SU-DHL-6 (cell line): ENCODE measurements around the gene ATG3.

ENCODE experiments used
- H2AFZ ChIP-seq: fragments of 200-600 bp; sonication (generic); 2 replicates; pipeline ENCODE4 v1.6.1; 2014; ENCODE audit warnings: low read depth, mild to moderate bottlenecking, moderate library complexity, mixed read lengths, antibody characterized with exemption, low read length; ENCODE audit not compliant: severe bottlenecking
- H3F3A ChIP-seq: fragments of 200-600 bp; shearing (Covaris generic); 2 replicates; pipeline ENCODE4 v1.6.0; 2016; ENCODE audit warnings: antibody characterized with exemption, mild to moderate bottlenecking; ENCODE audit not compliant: insufficient read depth
- H3K27ac ChIP-seq: fragments of 200-600 bp; sonication (generic); 2 replicates; pipeline ENCODE4 v1.5.1; 2016; ENCODE audit warnings: low read depth, mild to moderate bottlenecking, low read length, moderate library complexity, mixed read lengths
- H3K27me3 ChIP-seq: fragments of 200-600 bp; sonication (generic), shearing (Covaris generic); 2 replicates; pipeline ENCODE4 v1.6.0; 2014; ENCODE audit warnings: mild to moderate bottlenecking, low read length
- H3K36me3 ChIP-seq: fragments of 200-600 bp; sonication (generic); 2 replicates; pipeline ENCODE4 v1.6.1; 2014; ENCODE audit warnings: mild to moderate bottlenecking, low read length, mixed read lengths
- H3K4me2 ChIP-seq: fragments of 300-600, 200-600 bp; shearing (Covaris generic), sonication (generic); 2 replicates; pipeline ENCODE4 v1.6.0; 2014; ENCODE audit warnings: low read length, low read depth, mild to moderate bottlenecking; ENCODE audit not compliant: poor library complexity, severe bottlenecking
- H3K4me3 ChIP-seq: fragments of 200-600 bp; sonication (generic); 2 replicates; pipeline ENCODE4 v1.5.1; 2014; ENCODE audit warnings: antibody characterized with exemption, low read length, mild to moderate bottlenecking, mixed read lengths; ENCODE audit not compliant: insufficient read depth, poor library complexity, severe bottlenecking
- H3K79me2 ChIP-seq: fragments of 200-600 bp; sonication (generic); 2 replicates; pipeline ENCODE4 v1.6.1; 2014; ENCODE audit warnings: mild to moderate bottlenecking, low read length, moderate library complexity; ENCODE audit not compliant: insufficient read depth
- H3K9ac ChIP-seq: fragments of 200-600 bp; sonication (generic); 2 replicates; pipeline ENCODE4 v1.7.0; 2014; ENCODE audit warnings: mild to moderate bottlenecking, low read length
- H3K9me2 ChIP-seq: fragments of 200-600 bp; sonication (generic); replicated peaks from 2 replicates; pipeline ENCODE4 v1.6.1; 2014; ENCODE audit warnings: low read length; ENCODE audit not compliant: insufficient read depth
- H3K9me3 ChIP-seq: fragments of 200-600 bp; sonication (generic); 2 replicates; pipeline ENCODE4 v1.6.1; 2014; ENCODE audit warnings: low read length, mixed read lengths; ENCODE audit not compliant: insufficient read depth
- H4K20me1 ChIP-seq: fragments of 200-600 bp; sonication (generic); 2 replicates; pipeline ENCODE4 v1.6.1; 2014; ENCODE audit warnings: low read depth, mild to moderate bottlenecking, antibody characterized with exemption, low read length, moderate library complexity, mixed read lengths
- EZH2phosphoT487 ChIP-seq: fragments of 200-600 bp; sonication (generic), shearing (Covaris generic); conservative IDR thresholded peaks from 2 replicates; pipeline ENCODE4 v1.6.1; 2018; ENCODE audit warnings: mild to moderate bottlenecking, antibody characterized with exemption, low read length, moderate library complexity, mixed read lengths
- TF ChIP-seq, protein P1 (sequence below): fragments of 200-600 bp; sonication (generic); IDR thresholded peaks from one replicate; pipeline ENCODE4 v1.5.1; 2017; ENCODE audit warnings: antibody characterized with exemption, mild to moderate bottlenecking, low read length, moderate library complexity; ENCODE audit not compliant: insufficient read depth, poor library complexity, severe bottlenecking

Gene ATG3

DNA sequence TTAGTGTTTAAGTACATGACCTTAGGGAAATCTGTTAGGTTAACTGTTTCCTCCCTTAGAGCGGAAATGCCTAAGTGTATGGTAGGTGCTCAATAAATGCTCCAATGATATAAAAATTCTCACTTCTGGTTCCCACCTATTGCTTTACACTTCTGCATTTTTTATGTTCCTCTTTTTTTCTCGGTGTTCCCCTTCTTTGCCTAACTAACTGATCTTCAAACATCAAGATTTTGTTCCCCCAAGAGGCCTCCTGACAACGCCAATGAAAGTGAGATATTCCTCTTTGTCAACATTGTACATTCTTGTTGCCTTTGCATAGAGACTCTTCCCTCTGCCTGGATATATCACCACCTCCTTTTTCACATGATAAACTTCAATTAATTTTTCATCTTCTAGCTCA, 17.5 kb upstream of the ATG3 start:
- peaks cover 34% of the 10 kb centered on the region for H3K36me3 ChIP-seq
- no peaks in the 10 kb centered on the region for H3K9me3 ChIP-seq
- TF ChIP-seq, protein P1, sequence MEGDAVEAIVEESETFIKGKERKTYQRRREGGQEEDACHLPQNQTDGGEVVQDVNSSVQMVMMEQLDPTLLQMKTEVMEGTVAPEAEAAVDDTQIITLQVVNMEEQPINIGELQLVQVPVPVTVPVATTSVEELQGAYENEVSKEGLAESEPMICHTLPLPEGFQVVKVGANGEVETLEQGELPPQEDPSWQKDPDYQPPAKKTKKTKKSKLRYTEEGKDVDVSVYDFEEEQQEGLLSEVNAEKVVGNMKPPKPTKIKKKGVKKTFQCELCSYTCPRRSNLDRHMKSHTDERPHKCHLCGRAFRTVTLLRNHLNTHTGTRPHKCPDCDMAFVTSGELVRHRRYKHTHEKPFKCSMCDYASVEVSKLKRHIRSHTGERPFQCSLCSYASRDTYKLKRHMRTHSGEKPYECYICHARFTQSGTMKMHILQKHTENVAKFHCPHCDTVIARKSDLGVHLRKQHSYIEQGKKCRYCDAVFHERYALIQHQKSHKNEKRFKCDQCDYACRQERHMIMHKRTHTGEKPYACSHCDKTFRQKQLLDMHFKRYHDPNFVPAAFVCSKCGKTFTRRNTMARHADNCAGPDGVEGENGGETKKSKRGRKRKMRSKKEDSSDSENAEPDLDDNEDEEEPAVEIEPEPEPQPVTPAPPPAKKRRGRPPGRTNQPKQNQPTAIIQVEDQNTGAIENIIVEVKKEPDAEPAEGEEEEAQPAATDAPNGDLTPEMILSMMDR = no peak
- no peak for TF ChIP-seq EZH2phosphoT487
- H3K4me3 ChIP-seq = no peak overlapping the region
- H3K9me2 ChIP-seq = no peaks in the 10 kb centered on the region
- no peaks in the 10 kb centered on the region for H3K79me2 ChIP-seq
- no peak overlapping the region for H2AFZ ChIP-seq
- no peaks in the 10 kb centered on the region for H4K20me1 ChIP-seq
- H3K27ac ChIP-seq = no peak overlapping the region
- H3K27me3 ChIP-seq = no peaks in the 10 kb centered on the region
- H3K4me2 ChIP-seq = no peak overlapping the region
- H3F3A ChIP-seq = no peaks in the 10 kb centered on the region
- no peak overlapping the region for H3K9ac ChIP-seq

DNA sequence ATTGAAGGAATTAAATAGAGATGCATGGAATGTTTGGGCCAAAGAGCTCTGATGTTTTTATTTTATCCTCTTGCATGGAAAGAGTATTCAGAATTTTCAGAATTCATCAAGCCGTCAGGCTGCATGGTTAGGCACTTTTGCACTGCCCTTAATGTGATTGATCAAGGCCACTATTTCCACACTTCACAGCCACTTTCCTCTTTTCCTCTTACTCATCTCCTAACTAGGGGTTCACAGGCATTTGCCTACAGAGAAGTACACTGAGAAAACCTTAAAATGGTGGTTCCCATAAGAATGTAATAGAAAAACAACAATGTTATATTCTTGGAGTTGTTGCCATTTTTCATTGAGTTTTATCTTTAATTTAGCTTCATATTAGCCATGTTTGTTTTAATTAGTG, 10.9 kb upstream of the ATG3 start:
- Histone ChIP-seq H3F3A (peaks cover 4% of the 10 kb centered on the region; the same call in 1 of the 2 replicates), H3K36me3 (peaks cover 46% of the 10 kb centered on the region), H4K20me1 (no peaks in the 10 kb centered on the region), H3K79me2 (no peaks in the 10 kb centered on the region), H3K9ac (no peak overlapping the region), H3K4me2 (no peak overlapping the region), H3K27ac (no peak overlapping the region), H3K9me2 (no peaks in the 10 kb centered on the region), H3K27me3 (no peaks in the 10 kb centered on the region), H2AFZ (no peak overlapping the region), H3K9me3 (no peaks in the 10 kb centered on the region), H3K4me3 (no peak overlapping the region)
- TF ChIP-seq, protein P1 = no peak
- no peak for TF ChIP-seq EZH2phosphoT487

DNA sequence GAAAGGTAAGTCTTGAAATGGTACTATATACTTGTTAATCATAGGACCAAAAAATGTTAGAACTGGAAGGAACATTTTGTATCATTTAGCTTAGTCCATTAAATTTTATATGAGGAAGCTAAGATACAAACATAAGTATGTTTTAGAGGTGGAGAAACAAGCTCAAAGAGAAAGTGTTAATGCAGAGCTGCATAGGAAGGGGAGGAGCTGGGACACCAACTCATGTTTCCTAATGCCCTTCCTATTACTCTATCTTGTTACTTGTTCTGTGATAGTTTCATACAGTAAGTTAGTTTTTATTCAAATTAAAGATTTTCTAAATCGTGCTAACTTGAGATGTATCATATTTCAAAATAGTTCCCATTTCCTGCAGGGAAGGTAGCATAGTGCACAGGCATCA, 7.5 kb upstream of the ATG3 start:
- Histone ChIP-seq H3K4me2 (no peak overlapping the region), H3K27ac (no peak overlapping the region), H3K9ac (no peak overlapping the region), H4K20me1 (no peaks in the 10 kb centered on the region), H3K4me3 (no peak overlapping the region), H3F3A (peaks cover 4% of the 10 kb centered on the region; the same call in 1 of the 2 replicates), H3K27me3 (no peaks in the 10 kb centered on the region), H3K36me3 (peaks cover 36% of the 10 kb centered on the region), H2AFZ (no peak overlapping the region), H3K9me3 (no peaks in the 10 kb centered on the region), H3K79me2 (no peaks in the 10 kb centered on the region), H3K9me2 (no peaks in the 10 kb centered on the region)
- TF ChIP-seq EZH2phosphoT487 = no peak
- TF ChIP-seq, protein P1 = no peak

DNA sequence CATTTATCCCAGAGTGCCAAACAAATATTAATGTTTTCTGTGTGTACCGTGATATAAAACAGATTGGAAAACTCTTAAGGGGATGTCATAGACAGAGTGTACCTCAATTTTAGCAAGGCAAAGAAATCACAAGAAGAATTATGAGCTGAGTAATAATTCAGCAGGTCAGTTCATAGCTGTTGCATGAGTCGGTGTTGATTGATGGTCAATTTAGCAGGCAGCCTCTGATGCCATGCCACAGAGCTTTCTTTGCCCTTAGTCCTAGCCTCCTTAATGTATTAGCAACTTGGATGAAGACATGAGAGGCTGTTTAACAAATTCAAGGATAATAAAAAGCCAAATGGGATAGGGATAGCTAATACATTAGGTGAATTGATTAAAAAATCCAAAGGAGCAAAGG, 6.9 kb upstream of the ATG3 start:
- no peak overlapping the region for H3K9ac ChIP-seq
- H2AFZ ChIP-seq = no peak overlapping the region
- no peak overlapping the region for H3K4me3 ChIP-seq
- H4K20me1 ChIP-seq = no peaks in the 10 kb centered on the region
- H3K79me2 ChIP-seq = peaks cover 6% of the 10 kb centered on the region; the same call in 1 of the 2 replicates
- no peak for TF ChIP-seq EZH2phosphoT487
- TF ChIP-seq, protein P1 = no peak
- H3K9me2 ChIP-seq = no peaks in the 10 kb centered on the region
- no peaks in the 10 kb centered on the region for H3K27me3 ChIP-seq
- no peak overlapping the region for H3K27ac ChIP-seq
- no peak overlapping the region for H3K4me2 ChIP-seq
- no peaks in the 10 kb centered on the region for H3K9me3 ChIP-seq
- H3F3A ChIP-seq = peaks cover 4% of the 10 kb centered on the region; the same call in 1 of the 2 replicates
- peaks cover 30% of the 10 kb centered on the region for H3K36me3 ChIP-seq
